ENCODE data around the gene GDF2. TPM values are rescaled to one million over a fixed set of nuclear protein-coding genes. Genes with fewer than 3 reads are reported as not detected.

Gene GDF2
- total and polyA plus RNA-seq, 2 experiments from 2014 or later = not detected

DNA sequence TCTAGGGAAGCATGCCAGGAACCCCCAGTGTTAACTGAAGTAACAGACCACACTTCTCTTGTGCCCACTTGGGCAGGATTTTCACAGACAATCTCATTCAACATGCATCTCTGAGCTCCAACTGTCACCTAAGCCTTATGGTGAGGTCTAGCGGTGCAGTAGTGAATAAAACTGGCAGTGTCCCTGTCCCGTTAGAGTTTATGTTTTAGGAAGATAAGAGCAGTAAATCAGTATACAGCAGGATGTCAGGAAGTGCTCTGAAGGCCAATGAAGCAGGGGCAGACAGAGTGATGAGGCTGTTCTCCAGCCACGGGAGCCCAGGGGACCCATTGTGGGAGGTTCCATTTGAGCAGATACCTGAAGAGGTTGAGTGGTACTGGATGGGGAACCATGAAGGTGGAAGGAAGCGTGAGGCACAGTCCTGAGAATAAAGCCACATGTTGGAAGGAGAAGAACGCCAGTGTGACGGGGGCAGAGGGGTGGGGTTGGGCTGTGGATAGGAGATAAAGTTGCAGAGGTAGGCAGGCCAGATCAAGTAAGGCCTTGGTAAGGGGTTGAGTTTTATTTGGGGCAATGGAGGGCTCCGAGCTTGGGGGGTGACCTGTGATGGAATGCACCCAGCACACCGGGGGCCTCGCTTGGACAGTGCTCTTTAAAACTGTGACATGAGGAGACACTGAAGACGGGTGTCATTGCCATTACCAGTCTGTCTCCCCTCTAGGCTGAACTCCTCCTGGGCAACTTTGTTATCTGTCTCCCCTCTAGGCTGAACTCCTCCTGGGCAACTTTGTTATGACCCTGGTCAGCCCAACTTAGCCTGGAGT, 15.7 kb upstream of the GDF2 start (continued):
- TF ChIP-seq EZH2phosphoT487 (IDR thresholded peaks at IDR 0.05; ENCODE audit: unreplicated experiment) = no peak

GRCh38 chr10:47307381-47307780, 14.9 kb upstream of the GDF2 start:
- H3K4me3 Mint-ChIP-seq = no peak overlapping the region
- H2AFZ ChIP-seq = no peak overlapping the region
- no peak overlapping the region for H3K4me3 ChIP-seq
- H3K9me3 Mint-ChIP-seq = no peaks in the 10 kb centered on the region
- no peak overlapping the region for H3K27ac ChIP-seq (ENCODE audit: low read depth)
- H3K36me3 ChIP-seq (ENCODE audit: insufficient read depth) = no peaks in the 10 kb centered on the region
- DNase-seq (ENCODE audit: low spot score) (no peak), ATAC-seq (no peak)
- no peak overlapping the region for H3K27ac Mint-ChIP-seq
- no peaks in the 10 kb centered on the region for H3F3A ChIP-seq (replicated peaks; ENCODE audit: low read depth)
- peaks cover 18% of the 10 kb centered on the region for H3K4me1 Mint-ChIP-seq
- H3K79me2 ChIP-seq (replicated peaks; ENCODE audit: insufficient read depth) = no peaks in the 10 kb centered on the region
- H3K4me1 ChIP-seq (ENCODE audit: insufficient read depth) = no peaks in the 10 kb centered on the region
- no peaks in the 10 kb centered on the region for H3K9me2 ChIP-seq (ENCODE audit: insufficient read depth)
- H4K20me1 ChIP-seq (replicated peaks; ENCODE audit: insufficient read depth) = no peaks in the 10 kb centered on the region
- H3K27me3 Mint-ChIP-seq (ENCODE audit: insufficient read depth, low read depth, poor library complexity) = peaks cover 18% of the 10 kb centered on the region
- no peak overlapping the region for H3K4me2 ChIP-seq
- H3K27me3 ChIP-seq (ENCODE audit: insufficient read depth) = 0 out of 2 replicates have a peak, but pooled peaks cover under 1% of the 10 kb centered on the region
- no peaks in the 10 kb centered on the region for H3K36me3 Mint-ChIP-seq (ENCODE audit: low read depth)
- TF ChIP-seq ETS1 (IDR thresholded peaks at IDR 0.05) (no peak), ZNF114 (CRISPR knock-in tag; IDR thresholded peaks at IDR 0.05) (no peak), NANOG (IDR thresholded peaks at IDR 0.05; ENCODE audit: borderline replicate concordance) (no peak), EZH2phosphoT487 (IDR thresholded peaks at IDR 0.05; ENCODE audit: unreplicated experiment) (no peak), EZH2 (IDR thresholded peaks at IDR 0.05; ENCODE audit: low read depth, unreplicated experiment) (no peak), POLR2AphosphoS5 (IDR thresholded peaks at IDR 0.05; ENCODE audit: low read depth) (no peak), ZNF331 (CRISPR knock-in tag; IDR thresholded peaks at IDR 0.05; ENCODE audit: low read depth) (no peak), STAT1 (IDR thresholded peaks at IDR 0.05; ENCODE audit: unreplicated experiment) (no peak), CREB1 (CRISPR knock-in tag; IDR thresholded peaks at IDR 0.05; ENCODE audit: low read depth) (no peak)
- TF ChIP-seq, protein P1, sequence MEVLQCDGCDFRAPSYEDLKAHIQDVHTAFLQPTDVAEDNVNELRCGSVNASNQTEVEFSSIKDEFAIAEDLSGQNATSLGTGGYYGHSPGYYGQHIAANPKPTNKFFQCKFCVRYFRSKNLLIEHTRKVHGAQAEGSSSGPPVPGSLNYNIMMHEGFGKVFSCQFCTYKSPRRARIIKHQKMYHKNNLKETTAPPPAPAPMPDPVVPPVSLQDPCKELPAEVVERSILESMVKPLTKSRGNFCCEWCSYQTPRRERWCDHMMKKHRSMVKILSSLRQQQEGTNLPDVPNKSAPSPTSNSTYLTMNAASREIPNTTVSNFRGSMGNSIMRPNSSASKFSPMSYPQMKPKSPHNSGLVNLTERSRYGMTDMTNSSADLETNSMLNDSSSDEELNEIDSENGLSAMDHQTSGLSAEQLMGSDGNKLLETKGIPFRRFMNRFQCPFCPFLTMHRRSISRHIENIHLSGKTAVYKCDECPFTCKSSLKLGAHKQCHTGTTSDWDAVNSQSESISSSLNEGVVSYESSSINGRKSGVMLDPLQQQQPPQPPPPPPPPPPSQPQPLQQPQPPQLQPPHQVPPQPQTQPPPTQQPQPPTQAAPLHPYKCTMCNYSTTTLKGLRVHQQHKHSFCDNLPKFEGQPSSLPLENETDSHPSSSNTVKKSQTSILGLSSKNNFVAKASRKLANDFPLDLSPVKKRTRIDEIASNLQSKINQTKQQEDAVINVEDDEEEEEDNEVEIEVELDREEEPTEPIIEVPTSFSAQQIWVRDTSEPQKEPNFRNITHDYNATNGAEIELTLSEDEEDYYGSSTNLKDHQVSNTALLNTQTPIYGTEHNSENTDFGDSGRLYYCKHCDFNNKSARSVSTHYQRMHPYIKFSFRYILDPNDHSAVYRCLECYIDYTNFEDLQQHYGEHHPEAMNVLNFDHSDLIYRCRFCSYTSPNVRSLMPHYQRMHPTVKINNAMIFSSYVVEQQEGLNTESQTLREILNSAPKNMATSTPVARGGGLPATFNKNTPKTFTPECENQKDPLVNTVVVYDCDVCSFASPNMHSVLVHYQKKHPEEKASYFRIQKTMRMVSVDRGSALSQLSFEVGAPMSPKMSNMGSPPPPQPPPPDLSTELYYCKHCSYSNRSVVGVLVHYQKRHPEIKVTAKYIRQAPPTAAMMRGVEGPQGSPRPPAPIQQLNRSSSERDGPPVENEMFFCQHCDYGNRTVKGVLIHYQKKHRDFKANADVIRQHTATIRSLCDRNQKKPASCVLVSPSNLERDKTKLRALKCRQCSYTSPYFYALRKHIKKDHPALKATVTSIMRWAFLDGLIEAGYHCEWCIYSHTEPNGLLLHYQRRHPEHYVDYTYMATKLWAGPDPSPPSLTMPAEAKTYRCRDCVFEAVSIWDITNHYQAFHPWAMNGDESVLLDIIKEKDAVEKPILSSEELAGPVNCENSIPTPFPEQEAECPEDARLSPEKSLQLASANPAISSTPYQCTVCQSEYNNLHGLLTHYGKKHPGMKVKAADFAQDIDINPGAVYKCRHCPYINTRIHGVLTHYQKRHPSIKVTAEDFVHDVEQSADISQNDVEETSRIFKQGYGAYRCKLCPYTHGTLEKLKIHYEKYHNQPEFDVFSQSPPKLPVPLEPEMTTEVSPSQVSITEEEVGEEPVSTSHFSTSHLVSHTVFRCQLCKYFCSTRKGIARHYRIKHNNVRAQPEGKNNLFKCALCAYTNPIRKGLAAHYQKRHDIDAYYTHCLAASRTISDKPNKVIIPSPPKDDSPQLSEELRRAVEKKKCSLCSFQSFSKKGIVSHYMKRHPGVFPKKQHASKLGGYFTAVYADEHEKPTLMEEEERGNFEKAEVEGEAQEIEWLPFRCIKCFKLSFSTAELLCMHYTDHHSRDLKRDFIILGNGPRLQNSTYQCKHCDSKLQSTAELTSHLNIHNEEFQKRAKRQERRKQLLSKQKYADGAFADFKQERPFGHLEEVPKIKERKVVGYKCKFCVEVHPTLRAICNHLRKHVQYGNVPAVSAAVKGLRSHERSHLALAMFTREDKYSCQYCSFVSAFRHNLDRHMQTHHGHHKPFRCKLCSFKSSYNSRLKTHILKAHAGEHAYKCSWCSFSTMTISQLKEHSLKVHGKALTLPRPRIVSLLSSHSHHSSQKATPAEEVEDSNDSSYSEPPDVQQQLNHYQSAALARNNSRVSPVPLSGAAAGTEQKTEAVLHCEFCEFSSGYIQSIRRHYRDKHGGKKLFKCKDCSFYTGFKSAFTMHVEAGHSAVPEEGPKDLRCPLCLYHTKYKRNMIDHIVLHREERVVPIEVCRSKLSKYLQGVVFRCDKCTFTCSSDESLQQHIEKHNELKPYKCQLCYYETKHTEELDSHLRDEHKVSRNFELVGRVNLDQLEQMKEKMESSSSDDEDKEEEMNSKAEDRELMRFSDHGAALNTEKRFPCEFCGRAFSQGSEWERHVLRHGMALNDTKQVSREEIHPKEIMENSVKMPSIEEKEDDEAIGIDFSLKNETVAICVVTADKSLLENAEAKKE (CRISPR knock-in tag; IDR thresholded peaks at IDR 0.05) = no peak
- TF ChIP-seq, protein P2, sequence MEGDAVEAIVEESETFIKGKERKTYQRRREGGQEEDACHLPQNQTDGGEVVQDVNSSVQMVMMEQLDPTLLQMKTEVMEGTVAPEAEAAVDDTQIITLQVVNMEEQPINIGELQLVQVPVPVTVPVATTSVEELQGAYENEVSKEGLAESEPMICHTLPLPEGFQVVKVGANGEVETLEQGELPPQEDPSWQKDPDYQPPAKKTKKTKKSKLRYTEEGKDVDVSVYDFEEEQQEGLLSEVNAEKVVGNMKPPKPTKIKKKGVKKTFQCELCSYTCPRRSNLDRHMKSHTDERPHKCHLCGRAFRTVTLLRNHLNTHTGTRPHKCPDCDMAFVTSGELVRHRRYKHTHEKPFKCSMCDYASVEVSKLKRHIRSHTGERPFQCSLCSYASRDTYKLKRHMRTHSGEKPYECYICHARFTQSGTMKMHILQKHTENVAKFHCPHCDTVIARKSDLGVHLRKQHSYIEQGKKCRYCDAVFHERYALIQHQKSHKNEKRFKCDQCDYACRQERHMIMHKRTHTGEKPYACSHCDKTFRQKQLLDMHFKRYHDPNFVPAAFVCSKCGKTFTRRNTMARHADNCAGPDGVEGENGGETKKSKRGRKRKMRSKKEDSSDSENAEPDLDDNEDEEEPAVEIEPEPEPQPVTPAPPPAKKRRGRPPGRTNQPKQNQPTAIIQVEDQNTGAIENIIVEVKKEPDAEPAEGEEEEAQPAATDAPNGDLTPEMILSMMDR (conservative IDR thresholded peaks at IDR 0.05; ENCODE audit: low read depth in 2 of 2) = no peak
- TF ChIP-seq, protein P3, sequence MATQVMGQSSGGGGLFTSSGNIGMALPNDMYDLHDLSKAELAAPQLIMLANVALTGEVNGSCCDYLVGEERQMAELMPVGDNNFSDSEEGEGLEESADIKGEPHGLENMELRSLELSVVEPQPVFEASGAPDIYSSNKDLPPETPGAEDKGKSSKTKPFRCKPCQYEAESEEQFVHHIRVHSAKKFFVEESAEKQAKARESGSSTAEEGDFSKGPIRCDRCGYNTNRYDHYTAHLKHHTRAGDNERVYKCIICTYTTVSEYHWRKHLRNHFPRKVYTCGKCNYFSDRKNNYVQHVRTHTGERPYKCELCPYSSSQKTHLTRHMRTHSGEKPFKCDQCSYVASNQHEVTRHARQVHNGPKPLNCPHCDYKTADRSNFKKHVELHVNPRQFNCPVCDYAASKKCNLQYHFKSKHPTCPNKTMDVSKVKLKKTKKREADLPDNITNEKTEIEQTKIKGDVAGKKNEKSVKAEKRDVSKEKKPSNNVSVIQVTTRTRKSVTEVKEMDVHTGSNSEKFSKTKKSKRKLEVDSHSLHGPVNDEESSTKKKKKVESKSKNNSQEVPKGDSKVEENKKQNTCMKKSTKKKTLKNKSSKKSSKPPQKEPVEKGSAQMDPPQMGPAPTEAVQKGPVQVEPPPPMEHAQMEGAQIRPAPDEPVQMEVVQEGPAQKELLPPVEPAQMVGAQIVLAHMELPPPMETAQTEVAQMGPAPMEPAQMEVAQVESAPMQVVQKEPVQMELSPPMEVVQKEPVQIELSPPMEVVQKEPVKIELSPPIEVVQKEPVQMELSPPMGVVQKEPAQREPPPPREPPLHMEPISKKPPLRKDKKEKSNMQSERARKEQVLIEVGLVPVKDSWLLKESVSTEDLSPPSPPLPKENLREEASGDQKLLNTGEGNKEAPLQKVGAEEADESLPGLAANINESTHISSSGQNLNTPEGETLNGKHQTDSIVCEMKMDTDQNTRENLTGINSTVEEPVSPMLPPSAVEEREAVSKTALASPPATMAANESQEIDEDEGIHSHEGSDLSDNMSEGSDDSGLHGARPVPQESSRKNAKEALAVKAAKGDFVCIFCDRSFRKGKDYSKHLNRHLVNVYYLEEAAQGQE (IDR thresholded peaks at IDR 0.05; ENCODE audit: unreplicated experiment) = no peak

All from GM23338 (cell line).